Transverse colon (tissue), 4 donors: ENCODE results near the gene ME1. TPM values are rescaled to one million over a fixed set of nuclear protein-coding genes. Genes with fewer than 3 reads are reported as not detected.

Experiments
- DNase-seq: peaks from one replicate; pipeline ENCODE4 v3.0.0-alpha.2; 2019
- H3K27ac ChIP-seq, 4 donors: fragments of 200-600 bp; sonication (generic); 2 replicates each; pipeline ENCODE4 v1.5.1; 2016 to 2018; ENCODE audit warnings: inconsistent platforms in 4 of 4
- H3K27me3 ChIP-seq: fragments of 200-600 bp; sonication (generic); 2 replicates; pipeline ENCODE4 v1.5.1; 2017; ENCODE audit warnings: inconsistent platforms
- H3K36me3 ChIP-seq, 4 donors: fragments of 200-600 bp; sonication (generic); 2 replicates each; pipeline ENCODE4 v1.5.1; 2017 to 2019; ENCODE audit warnings: inconsistent platforms in 4 of 4
- H3K4me1 ChIP-seq, 4 donors: fragments of 200-600 bp; sonication (generic); 2 replicates each; pipeline ENCODE4 v1.5.1; 2017 to 2020; ENCODE audit warnings: inconsistent platforms in 4 of 4
- H3K4me3 ChIP-seq, 4 donors: fragments of 200-600 bp; sonication (generic); 1 replicate in 1 of 4; 2 replicates in 3 of 4; pipeline versions ENCODE4 v1.5.1 to v1.6.1; 2017 to 2019; ENCODE audit warnings: inconsistent platforms in 4 of 4
- H3K9me3 ChIP-seq, 2 donors: fragments of 200-600 bp; sonication (generic); 2 replicates each; pipeline ENCODE4 v1.5.1; 2017 to 2019; ENCODE audit warnings: inconsistent platforms in 2 of 2
- EP300 ChIP-seq: sonication (generic); formaldehyde crosslinking; IDR thresholded peaks from one replicate; pipeline ENCODE4 v1.6.1; 2017; ENCODE audit warnings: antibody characterized with exemption, low read depth
- POLR2A ChIP-seq: fragments of 450-650 bp; IDR thresholded peaks from one replicate; pipeline ENCODE4 v1.6.1; 2016; ENCODE audit warnings: antibody characterized with exemption, mild to moderate bottlenecking, moderate library complexity
- POLR2AphosphoS5 ChIP-seq, 3 donors: sonication (generic); formaldehyde crosslinking; IDR thresholded peaks; one replicate each; pipeline ENCODE4 v1.6.1; 2016; ENCODE audit warnings: antibody characterized with exemption in 3 of 3
- WGBS, 2 donors: methylation state at CpG; one replicate each; pipeline ENCODE4 v1.1.5; 2018; ENCODE audit warnings: low coverage in 1 of 2; 5-methylcytosine and 5-hydroxymethylcytosine counted together
- in situ Hi-C, 4 donors: fragments of 200-750 bp; cut with MboI; loops; one replicate each; pipeline versions ENCODE4 v1.15.0 to v1.15.1; 2017; ENCODE audit warnings: low sequenced_read_pairs in 3 of 4, low pct_ligation_motif_present in 1 of 4, low pct_unique_long_range_greater_than_20kb in 1 of 4
- intact Hi-C: fragments of 100-400 bp; cut with DNase I; formaldehyde crosslinking; loops from one replicate; pipeline ENCODE4 v1.15.1; 2023; ENCODE audit warnings: low total_unique reads
- total RNA-seq, 4 donors: library from RNA; depleted of rRNA; stranded (reverse); fragments of >200 nt; gene quantifications; one replicate each; pipeline ENCODE4 v1.1.0, GENCODE V29; 2016
- TF ChIP-seq, protein P1 (sequence below), 5 experiments: fragments of 200-600 bp in 3 of 5; fragments of 450-650 bp in 2 of 5; sonication (generic) in 3 of 5; IDR thresholded peaks; 1 replicate in 2 of 5; 2 replicates in 3 of 5; pipeline ENCODE4 v1.5.1; 2016 to 2017; ENCODE audit warnings: antibody characterized with exemption in 5 of 5, inconsistent platforms in 3 of 5, mild to moderate bottlenecking in 2 of 5, moderate library complexity in 1 of 5

The ME1 gene
- total RNA-seq, 4 donors from 2014 or later = 1.9 to 36.6 (median 6.0) TPM

DNA sequence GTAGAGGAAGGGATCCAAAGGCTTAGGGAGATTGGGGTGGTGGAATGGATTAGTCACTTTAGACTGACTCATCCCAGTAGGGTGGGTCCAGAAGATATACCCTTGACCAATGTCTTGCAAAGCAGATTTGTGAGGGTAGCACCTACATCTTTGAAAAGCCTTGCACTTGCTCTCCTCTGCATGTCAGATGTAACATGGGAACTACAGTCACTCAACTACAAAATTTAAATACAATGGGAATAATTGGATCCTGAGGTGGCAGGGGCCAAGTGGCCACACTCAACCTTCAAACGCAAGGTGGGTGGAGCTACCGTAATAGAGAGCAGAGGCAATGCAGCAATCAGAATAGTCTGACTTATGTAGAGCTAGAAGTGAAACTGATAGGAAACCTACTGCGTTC lies 71.2 kb downstream of the ME1 start:
- H3K36me3 ChIP-seq = no peaks in the 10 kb centered on the region
- no peaks in the 10 kb centered on the region for H3K9me3 ChIP-seq
- H3K27ac ChIP-seq = no peak overlapping the region
- no peak for DNase-seq
- in situ Hi-C loops (no loop called here), intact Hi-C loops (no loop called here)
- WGBS, 2 donors = 99 to 100% methylated on average over 1 to 3 of the region's 3 CpGs
- H3K4me3 ChIP-seq = no peak overlapping the region
- H3K4me1 ChIP-seq = no peaks in the 10 kb centered on the region
- TF ChIP-seq, protein P1, sequence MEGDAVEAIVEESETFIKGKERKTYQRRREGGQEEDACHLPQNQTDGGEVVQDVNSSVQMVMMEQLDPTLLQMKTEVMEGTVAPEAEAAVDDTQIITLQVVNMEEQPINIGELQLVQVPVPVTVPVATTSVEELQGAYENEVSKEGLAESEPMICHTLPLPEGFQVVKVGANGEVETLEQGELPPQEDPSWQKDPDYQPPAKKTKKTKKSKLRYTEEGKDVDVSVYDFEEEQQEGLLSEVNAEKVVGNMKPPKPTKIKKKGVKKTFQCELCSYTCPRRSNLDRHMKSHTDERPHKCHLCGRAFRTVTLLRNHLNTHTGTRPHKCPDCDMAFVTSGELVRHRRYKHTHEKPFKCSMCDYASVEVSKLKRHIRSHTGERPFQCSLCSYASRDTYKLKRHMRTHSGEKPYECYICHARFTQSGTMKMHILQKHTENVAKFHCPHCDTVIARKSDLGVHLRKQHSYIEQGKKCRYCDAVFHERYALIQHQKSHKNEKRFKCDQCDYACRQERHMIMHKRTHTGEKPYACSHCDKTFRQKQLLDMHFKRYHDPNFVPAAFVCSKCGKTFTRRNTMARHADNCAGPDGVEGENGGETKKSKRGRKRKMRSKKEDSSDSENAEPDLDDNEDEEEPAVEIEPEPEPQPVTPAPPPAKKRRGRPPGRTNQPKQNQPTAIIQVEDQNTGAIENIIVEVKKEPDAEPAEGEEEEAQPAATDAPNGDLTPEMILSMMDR (IDR thresholded peaks at IDR 0.05) = no peak
- TF ChIP-seq POLR2A (no peak), EP300 (no peak), POLR2AphosphoS5 (IDR thresholded peaks at IDR 0.05) (no peak)
- H3K27me3 ChIP-seq = no peaks in the 10 kb centered on the region

DNA sequence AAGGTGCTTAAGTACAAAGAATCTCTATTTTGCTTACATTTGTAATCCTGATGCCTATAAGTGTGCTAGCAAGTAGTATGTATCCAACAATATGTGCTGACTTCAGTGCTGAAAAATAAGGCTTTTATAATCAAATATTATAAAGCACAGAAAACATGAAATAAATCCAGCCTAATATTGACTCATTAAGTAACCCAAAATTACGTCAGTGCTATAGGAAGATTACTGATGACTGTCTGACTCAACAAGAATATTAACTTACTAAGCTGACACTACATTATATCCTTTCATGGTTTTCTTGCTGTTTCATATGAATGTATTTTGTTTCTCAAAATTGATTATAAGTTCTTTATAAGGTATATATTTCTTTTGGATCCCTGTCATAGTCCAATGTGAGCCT lies 76.1 kb downstream of the ME1 start:
- no peaks in the 10 kb centered on the region for H3K9me3 ChIP-seq
- no peaks in the 10 kb centered on the region for H3K36me3 ChIP-seq
- DNase-seq = no peak
- 57 to 85% methylated on average over 1 of the region's 1 CpG for WGBS, 2 donors
- in situ Hi-C loops (no loop called here), intact Hi-C loops (no loop called here)
- H3K27ac ChIP-seq = no peak overlapping the region
- H3K4me1 ChIP-seq = no peaks in the 10 kb centered on the region
- H3K4me3 ChIP-seq = no peak overlapping the region
- no peaks in the 10 kb centered on the region for H3K27me3 ChIP-seq
- no peak for TF ChIP-seq POLR2A
- TF ChIP-seq EP300 = no peak
- TF ChIP-seq POLR2AphosphoS5 (IDR thresholded peaks at IDR 0.05) = no peak
- TF ChIP-seq, protein P1 (IDR thresholded peaks at IDR 0.05) = no peak

DNA sequence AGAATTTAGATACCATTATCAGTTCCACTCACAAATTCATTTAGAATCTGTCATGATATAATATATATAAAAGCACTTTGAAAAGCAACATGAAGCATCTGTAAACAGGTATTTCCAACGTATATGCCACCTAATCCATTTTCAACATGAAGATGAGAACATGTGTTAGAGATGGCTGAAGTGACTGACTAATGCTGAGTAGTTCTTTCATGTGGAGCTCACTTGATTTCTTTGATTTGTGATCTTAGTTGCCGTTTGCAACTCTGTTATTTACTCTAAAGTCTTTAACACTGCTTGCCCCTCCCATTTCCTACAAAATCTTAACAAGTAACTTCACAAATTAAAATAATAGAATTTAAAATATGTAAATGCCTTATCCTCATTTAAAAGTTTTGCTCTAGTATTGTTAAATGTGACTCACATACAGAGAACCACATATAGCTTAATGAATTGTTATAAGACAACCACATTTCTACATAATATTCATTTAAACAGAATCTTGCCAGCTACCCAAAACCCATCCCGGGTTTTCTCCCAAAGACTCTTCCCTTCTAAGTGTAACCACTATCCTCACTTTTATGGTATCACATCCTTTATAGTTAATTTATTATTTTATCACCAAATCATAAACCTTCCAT lies 78.3 kb downstream of the ME1 start:
- intact Hi-C loops (no loop called here), in situ Hi-C loops (no loop called here)
- DNase-seq = no peak
- Histone ChIP-seq H3K27me3 (no peaks in the 10 kb centered on the region), H3K9me3 (no peaks in the 10 kb centered on the region), H3K4me3 (no peak overlapping the region), H3K36me3 (no peaks in the 10 kb centered on the region), H3K27ac (no peak overlapping the region), H3K4me1 (no peaks in the 10 kb centered on the region)
- no peak for TF ChIP-seq POLR2AphosphoS5 (IDR thresholded peaks at IDR 0.05)
- no peak for TF ChIP-seq POLR2A
- TF ChIP-seq, protein P1 (IDR thresholded peaks at IDR 0.05) = no peak
- TF ChIP-seq EP300 = no peak
- 48 to 54% methylated on average over 3 of the region's 3 CpGs for WGBS, 2 donors

DNA sequence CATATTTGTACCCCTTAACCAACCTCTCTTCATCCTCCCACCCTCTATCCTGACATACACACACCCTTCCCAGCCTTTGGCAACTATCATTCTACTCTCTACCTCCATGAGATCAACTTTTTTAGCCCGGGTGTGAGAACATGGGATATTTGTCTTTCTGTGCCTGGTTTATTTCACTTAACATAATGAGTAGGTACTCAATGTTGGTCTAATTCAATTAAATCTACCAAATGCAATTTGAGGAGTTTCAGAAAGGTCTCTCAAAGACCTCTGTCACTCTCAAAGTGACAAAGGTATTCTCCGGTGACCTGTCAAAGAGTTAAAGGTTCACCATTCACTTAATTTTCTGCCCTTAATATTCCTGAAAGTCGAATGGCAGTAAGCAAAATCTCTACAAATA lies 87.7 kb downstream of the ME1 start:
- Histone ChIP-seq H3K27me3 (no peaks in the 10 kb centered on the region), H3K36me3 (no peaks in the 10 kb centered on the region), H3K4me3 (no peak overlapping the region), H3K9me3 (no peaks in the 10 kb centered on the region), H3K4me1 (no peaks in the 10 kb centered on the region), H3K27ac (no peak overlapping the region)
- 83 to 87% methylated on average over 3 of the region's 3 CpGs for WGBS, 2 donors
- no peak for TF ChIP-seq POLR2A
- TF ChIP-seq, protein P1 (IDR thresholded peaks at IDR 0.05) = no peak
- no peak for TF ChIP-seq EP300
- no peak for TF ChIP-seq POLR2AphosphoS5 (IDR thresholded peaks at IDR 0.05)
- in situ Hi-C loops = no loop called here
- intact Hi-C loops = no loop called here
- no peak for DNase-seq
